HG03565 (cell line): ENCODE measurements around the gene EIF5AL1.
"Not testable (repeated sequence)": the region's sequence is repeated elsewhere in the genome, so short reads cannot be mapped to it uniquely, and the experiment has no call there.

Experiments used
- ATAC-seq: cut with Tn5 transposase; IDR thresholded peaks from one replicate; pipeline ENCODE4 v1.9.1; 2021; ENCODE audit warnings: mild to moderate bottlenecking, moderate library complexity; ENCODE audit not compliant: unreplicated experiment

The EIF5AL1 gene

DNA sequence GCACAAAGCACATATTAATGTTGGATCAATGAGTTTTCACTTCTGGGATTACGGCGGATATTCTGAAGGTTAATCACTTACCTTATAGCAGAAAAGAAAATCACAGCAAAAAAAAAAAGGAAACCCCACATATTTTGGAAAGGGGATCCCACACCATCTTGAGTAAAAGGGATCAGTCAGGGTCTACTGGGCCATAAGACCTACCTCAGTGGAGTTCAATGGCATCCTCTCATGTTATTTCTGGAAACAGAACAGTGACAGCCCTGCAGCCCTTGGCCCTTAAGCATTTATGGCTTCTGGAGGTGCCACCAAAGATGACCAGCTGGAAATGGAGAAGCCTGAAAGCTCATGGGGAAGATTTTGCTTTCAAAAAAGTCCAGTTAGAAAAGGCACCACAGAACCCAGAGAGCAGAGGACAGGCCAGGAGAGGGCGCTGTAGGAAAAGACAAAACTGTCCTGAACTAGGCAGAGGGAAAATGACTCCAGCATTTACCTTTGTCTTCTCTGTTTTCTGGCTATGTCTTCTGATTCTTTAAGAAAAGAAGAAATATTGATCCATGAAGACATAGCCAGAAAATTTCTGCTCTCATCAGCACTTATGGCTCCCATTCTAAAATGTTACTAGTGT is 2.9 kb upstream of the EIF5AL1 start:
- not testable (repeated sequence) for ATAC-seq

DNA sequence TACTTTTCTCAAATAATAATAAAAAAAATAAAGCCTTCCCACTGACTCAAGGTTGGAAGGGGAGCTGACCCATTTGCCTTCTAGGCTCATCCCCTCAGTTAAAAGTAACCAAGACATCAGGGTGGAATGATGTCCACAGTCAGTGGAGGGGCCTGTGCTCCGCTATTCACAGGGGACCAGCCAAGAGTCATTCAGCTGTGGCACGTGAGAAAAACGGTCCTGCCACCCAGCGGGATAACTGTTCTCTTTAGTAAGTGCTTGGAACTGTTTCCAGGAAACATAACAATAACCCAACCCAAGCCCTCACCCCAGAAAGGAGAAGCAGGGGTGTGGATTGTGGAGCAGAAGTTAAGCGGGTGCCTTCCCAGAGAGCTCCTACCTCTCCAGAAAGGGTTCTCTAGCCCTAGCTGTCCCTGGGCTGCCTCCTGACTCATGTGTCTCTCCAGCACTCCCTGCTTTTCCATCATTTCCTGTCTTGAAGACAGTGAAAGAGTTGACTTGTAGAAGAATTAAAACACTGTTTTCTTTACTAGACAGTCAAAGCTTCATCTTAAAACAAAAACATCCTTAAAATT is 2.3 kb upstream of the EIF5AL1 start:
- ATAC-seq: not testable (repeated sequence)

DNA sequence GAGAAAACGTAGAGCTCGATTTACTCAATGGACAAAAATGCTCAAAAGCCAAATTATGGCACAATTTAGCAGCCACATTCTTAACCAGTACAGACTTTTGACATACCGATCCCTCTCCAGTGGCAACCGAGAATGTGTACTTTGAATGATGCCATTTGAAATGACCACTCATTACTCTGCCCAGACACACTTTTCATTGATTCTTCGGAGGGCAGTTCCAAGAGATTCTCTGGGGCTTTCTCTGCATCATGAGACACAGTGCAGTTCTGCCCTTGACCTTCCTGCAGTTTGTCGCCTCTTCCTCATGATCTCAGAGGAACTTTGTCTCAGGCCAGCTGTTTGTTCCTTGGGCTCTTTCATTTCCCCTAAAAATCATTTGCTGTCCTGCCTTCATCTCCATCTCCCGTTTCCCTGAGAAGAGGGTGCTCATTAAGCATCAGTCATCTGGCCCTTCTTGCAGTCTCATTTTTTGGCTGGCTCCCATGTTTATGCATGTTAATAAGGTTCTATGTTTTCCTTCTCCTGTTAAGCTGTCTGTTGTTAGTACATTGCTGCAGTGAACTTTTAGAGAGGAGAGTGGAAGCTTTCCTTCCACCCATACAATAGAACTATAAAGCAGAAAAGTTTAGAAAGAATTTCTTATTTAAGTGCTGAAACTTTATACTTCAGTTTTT is 4.3 kb downstream of the EIF5AL1 start:
- not testable (repeated sequence) for ATAC-seq

DNA sequence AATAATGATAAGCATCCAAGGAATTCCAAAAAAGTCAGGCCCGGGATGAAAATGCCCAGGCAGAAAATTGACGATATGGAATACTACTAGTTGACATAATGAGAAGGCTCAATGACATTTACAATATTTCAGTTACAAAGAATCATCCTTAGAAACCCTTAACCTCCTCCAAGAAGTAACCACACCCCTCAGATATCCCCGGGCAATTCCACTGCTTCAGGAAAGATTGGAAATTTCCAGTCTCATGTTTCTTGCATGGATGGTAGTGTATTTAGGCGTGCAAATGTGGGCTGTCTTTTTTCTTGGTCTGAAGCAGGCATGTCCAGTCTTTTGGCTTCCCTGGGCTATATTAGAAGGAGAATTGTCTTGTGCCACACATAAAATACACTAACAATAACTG is 5.2 kb downstream of the EIF5AL1 start:
- ATAC-seq: not testable (repeated sequence)

DNA sequence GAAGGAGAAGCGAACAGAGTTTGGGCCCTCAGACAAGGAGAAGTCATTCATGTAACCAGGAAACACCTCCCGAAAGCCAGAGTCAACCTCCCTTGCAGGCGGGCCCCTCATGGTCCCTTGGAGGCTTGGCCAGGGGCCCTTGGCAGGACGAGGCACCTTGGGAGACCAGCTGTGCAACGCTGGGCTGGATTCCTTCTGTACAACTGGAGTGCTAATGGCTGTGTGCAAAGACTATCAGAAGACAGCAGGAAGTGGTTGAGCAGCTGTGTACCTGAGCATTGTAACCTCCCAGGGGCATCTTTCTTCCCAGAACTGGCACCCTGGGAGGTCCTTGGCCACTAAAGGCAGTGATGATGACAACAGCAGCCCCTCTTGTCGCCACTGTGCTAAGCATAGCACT is 9.4 kb downstream of the EIF5AL1 start:
- not testable (repeated sequence) for ATAC-seq

DNA sequence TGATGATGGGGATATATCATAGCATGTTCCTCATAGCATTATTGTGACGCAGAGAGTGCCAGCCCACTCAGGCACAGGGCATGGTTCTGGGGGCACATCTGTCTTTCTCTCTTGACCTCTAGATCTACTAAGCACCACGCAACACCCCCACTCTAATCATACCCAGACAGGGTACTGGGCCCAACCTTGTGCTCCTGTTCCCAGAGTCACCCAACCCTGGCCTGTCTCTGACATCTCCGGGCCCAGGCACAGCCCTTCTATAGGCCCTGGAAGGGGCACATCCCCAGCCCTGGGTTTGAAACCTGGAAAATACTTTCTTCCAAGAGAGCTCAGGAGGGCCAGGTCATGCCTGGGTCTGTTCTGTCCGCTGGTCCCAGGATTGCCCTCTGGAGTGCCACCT is 10.1 kb downstream of the EIF5AL1 start:
- ATAC-seq: not testable (repeated sequence)

DNA sequence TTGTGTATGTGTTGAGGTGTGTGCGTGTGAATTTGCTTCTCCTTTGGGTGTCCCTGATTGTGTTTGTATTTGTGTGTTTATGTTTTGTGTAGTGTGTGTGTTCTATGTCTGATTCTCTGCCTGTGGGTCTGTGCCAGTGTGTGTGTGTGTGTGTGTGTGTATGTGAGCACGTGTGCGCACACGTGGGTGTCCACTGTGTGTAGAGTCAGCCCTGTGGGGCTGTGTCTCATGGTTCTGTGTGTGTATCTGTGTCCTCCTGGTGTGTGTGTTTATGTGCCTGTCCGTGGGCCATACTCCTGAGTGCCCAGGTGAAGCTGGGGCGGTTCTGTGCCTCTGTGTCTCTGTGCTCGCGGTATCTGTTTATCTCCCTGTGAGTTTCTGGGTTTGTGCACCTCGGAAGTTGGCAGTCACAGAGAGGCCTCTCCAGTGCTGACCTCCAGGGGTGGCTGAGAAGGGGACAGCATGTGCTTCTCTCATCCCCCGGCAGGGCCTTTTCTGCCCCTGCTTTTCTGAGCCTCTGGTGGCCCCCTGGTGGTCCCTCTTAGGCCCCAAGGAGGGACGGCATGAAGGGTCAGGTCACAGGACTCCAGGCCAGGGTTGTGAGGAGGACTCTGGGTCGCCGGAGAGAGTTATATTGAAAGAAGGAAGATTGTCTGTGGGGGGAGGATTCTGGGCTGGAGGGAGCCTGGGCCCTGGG is 11.0 kb downstream of the EIF5AL1 start:
- not testable (repeated sequence) for ATAC-seq

DNA sequence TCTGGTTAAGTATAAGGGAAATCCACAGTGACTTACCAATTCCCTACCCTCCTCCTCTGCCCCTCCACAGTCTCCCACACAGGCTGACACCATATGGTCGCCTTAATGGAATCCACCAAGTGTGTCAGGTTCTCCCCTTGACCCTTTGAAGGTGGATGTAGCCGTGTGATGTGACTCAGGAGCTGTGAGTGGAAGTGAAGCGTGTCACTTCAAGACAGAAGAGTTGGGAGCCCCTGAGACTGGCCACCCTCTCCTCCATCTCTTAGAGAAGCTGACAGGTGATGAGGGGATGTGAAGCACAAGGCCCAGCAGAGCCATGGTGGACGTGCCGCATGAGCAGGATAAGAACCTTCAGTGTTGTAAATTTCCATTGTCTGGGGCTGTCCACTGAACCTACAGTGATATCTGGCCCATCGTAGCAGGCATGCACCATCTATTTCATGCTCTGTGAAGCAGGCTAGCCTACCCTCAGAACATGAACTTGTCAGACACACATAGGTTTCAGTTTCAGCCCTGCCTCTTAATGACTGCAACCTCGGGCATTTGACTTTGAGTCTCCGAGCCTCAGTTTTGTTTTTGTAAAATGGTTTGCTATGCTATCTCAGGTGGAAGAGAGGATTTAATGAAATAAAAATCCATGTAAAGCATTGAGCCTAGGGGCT is 12.8 kb downstream of the EIF5AL1 start:
- peak; percentile 87 for ATAC-seq

DNA sequence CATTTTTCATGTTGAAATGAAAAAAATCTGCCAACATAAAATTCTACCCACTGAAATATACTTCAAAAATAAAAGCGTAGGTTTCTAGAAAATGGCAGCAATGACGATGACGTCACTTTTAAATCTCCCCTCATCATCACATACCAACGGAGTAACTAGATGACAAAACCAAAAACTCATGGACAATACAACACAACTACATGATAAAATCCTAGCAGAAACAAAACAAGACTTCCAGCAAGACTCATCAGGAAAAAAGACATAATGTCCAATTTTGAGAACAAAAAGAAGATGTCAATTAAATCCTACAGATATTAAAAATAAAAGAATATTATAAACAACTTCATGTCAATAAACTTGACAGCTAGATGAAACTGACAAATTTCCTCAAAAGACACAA is 15.9 kb downstream of the EIF5AL1 start:
- ATAC-seq: not testable (repeated sequence)

DNA sequence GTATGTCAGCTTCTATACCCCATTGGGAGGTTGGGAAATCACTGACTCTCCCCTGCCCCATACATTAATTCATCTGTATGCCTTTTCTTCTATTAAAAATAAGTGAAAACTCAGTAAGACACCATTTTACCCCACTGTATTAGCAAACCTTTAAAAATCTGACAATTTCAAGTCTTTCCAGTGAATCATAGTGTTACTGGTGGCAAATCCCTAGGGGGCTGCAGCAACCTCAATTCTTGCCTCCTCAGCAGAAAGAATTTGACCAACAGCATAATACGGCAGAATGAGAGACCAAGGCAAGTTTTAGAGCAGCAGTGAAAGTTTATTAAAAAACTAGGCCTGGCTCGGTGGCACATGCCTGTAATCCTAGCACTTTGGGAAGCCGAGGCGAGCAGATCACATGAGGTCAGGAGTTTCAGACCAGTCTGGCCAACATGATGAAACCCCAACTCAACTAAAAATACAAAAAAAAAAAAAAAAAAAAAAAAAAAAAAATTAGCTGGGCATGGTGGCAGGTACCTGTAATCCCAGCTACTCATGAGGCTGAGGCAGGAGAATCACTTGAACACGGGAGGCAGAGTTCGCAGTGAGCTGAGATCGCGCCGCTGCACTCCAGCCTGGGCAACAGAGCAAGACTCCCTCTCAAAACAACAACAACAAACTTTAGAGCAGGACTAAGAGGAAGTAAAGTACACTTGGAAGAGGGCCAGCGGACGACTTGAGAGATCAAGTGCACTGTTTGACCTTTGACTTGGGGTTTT is 21.0 kb downstream of the EIF5AL1 start:
- not testable (repeated sequence) for ATAC-seq

DNA sequence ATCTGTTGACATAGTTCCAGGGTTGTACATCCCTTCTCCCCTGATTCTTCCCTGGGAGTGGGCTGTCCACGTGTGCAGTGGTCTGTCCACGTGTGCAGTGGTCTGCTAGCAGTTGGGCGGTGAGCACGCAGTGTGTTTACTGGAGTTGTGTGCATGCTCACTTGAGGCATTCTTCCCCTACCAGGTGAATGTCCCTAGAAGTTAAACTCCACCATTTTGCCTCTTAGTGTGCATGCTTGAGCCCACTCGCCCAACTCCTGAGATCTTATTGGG is 21.5 kb downstream of the EIF5AL1 start:
- ATAC-seq: not testable (repeated sequence)

DNA sequence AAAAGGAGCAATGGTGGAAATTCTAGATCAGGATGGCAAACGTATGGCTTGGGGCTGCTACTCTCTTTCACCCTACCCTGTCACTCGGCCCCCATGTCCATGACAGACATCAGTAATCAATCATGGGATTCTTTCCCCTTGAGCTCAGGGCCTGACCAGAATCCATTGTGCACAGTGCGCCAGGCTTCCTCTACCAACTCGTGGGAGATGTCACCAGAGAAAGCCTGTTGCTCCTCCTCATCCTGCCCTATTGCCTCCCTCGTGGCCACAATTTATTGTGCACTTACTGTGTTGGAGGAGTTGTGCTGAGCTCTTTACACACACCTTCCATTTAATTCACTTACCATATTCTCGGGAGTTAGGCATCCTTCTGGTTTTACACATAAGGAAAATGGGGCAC is 26.0 kb downstream of the EIF5AL1 start:
- not testable (repeated sequence) for ATAC-seq

DNA sequence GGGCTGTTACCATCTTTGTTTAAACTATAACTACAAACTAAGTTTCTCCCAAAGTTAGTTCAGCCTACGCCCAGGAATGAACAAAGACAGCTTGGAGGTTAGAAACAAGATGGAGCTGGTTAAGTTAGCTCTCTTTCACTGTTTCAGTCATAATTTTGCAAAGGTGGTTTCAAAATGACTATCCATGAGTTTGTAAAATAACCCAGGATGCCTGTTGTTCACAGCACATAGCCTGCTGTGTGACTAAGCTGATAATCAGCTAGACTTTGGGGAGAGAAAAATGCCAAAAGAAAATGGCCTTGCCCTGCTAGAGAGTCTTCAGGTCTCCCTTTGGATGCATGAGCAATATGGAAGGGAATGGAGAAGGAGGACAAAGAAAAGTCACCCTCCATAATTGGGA is 28.6 kb downstream of the EIF5AL1 start:
- peak; percentile 95 for ATAC-seq

DNA sequence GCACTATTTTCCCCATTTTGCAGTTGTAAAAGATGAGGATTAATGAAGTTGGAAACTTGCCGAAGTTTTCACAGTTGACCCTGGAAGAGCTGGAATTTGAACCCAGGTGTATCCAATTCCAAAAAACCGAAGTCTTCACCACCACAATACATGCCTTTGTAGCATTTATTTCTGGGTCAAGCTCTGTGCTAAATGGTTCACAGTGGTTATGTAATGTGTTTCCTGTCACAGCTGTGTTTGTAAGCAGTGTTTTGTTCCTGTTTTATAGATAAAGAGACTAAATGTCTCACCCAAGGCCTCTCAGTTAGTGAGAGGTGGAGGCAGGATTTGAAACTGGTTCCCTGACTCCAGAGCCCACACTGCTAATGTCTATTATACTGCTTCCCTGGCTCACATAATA is 30.3 kb downstream of the EIF5AL1 start:
- no peak for ATAC-seq

DNA sequence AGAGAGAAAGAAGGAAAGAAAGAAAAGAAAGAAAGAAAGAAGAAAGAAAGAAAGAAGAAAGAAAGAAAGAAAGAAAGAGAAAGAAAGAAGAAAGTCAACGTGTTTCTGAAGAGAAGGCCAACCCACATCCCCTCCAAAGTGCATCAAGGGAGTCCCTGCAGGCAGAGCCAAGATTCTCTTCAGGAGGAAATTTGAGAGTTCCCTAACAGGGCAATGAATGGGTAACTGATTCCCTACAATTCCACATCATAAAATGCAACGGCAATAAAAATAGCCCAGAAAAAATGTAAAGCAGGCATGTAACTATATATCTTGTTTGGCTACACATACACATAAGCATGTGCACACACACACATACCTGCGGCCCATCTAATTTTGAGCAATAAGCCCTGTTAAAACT is 32.1 kb downstream of the EIF5AL1 start:
- not testable (repeated sequence) for ATAC-seq

DNA sequence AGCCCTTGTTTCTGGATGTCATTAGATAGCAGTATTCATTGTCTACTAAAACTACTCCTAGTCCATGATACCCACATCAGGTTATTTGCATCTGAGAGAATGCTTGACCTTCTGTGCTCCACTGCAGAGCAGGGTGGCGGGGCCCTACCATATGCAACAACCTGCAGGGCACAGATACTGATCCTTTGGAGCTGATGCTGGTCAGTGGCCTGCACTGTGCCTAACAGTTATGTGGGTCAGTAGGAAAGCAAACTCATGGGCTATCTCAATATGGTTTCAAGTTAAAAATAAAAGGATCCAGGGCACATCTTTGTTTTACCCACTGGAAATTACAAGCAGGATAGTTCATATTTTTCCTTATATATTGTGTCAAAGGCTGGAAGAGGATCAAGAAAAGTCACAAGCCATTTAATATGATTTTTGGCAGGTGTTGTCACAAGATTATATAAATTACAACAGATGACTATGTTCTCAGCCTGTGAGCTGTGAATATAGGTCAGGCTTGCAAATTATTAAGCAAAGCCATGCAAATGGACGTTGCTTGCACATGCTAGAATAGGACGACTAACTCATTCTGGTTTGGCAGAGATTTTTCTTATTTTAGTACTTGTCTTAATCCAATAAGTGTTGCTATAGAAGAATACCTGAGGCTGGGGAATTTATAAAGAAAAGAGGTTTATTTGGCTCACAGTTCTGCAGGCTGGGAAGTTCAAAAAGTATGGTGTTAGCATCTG is 32.8 kb downstream of the EIF5AL1 start:
- not testable (repeated sequence) for ATAC-seq

DNA sequence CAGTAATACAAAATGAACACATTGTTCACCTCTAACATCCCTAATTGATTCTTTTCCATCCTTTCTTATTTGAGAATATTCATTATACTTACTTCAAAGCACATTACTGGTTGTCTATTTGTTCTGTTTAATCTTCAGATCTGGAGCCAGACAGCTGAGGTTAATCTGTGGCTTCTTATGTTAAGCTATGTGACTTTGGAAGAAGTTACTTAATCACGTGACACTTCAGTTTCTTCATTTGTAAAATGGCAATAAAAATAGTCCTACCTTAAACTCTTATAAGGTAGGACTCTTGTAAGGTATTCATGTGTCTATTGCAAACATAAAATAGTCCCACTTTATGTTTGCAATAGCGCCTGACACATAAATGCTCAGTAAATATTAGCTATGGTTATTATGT is 34.8 kb downstream of the EIF5AL1 start:
- ATAC-seq: not testable (repeated sequence)

DNA sequence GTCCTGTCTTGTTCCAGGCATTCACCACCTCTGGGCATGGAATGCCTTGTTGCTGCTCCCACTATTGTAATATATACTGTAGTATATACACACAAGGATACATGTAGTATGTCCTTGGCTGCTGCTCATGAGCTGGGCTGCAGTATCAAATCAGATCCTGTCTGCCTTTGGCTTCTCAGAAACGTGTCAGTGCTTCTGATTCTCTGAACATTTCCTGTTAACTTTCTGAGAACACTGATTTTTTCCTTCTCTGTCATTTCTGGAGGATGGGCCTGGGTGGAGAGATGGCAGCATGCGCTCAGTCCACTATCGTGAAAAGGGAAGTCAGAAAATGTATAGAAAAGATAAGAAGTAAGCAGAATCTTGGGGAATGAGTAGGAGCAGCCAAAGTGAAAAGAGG is 35.6 kb downstream of the EIF5AL1 start:
- ATAC-seq: no peak

DNA sequence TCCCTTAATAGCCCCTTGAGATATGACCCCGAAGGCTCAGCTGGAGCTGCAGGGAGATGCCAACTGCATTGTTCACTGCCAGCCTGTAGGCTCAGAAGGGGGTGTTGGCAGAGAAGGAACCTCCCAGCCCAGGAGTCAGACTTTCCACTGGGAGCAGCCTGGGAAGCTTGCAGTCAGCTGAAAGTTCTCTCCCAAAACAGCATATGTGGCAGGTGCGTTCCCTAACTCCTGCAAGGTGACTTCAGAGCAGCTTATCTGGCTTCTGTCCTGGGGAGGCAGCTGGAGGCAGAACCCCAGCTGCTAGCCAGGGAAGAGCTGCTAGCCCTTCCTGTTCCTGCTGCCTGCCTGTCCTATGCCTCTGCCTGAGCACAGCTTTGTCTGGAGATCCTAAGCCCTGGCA is 39.8 kb downstream of the EIF5AL1 start:
- ATAC-seq: no peak
